ENCODE results near the gene SIX4.

Gene SIX4

DNA sequence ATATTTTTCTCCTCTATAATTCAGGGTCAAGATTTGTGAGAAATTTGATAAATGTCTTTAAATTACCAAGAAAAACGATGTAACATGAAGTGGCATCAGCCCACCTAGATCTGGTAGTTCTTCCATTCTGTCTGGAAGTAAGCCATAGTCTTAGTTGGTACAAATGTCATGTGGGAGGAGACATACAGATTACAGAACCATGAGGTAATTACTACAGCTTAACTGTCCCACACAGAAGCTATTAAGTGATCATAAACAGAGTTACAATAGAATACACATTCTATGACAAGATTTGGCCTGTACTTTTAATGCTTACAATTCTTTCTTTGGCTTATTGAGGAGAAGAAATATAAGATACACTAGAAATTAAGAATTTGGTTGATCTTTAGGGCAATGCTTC lies 61.2 kb downstream of the SIX4 start:
- no peak for DNase-seq (ENCODE audit: low read depth in 1 of 2, low spot score in 1 of 2)

DNA sequence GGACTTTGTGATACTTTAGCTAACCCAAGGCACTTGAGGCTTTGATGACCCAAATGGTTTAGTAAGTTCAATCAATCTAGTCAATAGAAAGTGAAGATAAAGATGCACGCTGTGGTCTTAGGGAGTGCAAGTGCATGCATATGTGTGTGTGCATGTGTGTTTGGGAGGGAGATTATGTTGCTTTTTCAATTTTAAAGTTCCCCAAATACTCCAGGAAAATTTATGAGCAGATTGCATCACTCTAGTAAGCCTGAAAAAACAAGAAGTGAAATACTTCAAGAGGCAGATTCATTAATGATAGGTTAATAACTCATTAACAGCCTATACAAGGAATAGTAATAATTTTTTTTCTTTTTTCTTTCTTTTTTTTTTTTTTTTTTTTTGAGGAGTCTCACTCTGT lies 62.4 kb downstream of the SIX4 start:
- no peak for DNase-seq (ENCODE audit: low read depth in 1 of 2, low spot score in 1 of 2)
